GM12878 (cell line): ENCODE results near the gene F13A1. TPM values are rescaled to one million over a fixed set of nuclear protein-coding genes. Genes with fewer than 3 reads are reported as not detected.

Source experiments
- ATAC-seq: fragments of 200-7000 bp; cut with Tn5 transposase; 3 replicates; pipeline ENCODE4 v1.9.1; 2020; ENCODE audit warnings: mild to moderate bottlenecking, moderate library complexity
- BruUV-seq: library from RNA; stranded (reverse); fragments of 400-500 nt; replicated peaks from 2 replicates; lab custom pipeline; 2021; lab: Mats Ljungman, UMichigan
- CTCF ChIA-PET: fragments of 300-600 bp; sonication (Branson Sonifier 250); formaldehyde crosslinking; extraction: SDS; loops from one replicate; lab custom pipeline; 2021; ENCODE audit warnings: inconsistent platforms; lab: Yijun Ruan, JAX
- POLR2A ChIA-PET: fragments of 350-600 bp; formaldehyde crosslinking; extraction: SDS; loops from one replicate; lab custom pipeline; 2021; ENCODE audit warnings: inconsistent platforms; lab: Charles Lee
- RAD21 ChIA-PET: fragments of 300-600 bp; sonication (Branson Sonifier 250); formaldehyde crosslinking; loops from one replicate; lab custom pipeline; 2023; ENCODE audit warnings: antibody characterized with exemption; ENCODE audit not compliant: unreplicated experiment; lab: Charles Lee
- SMC1A ChIA-PET: fragments of 300-600 bp; sonication (Branson Sonifier 250); formaldehyde crosslinking; loops from one replicate; lab custom pipeline; 2023; ENCODE audit not compliant: unreplicated experiment, uncharacterized antibody; lab: Charles Lee
- DNase-seq: peaks from one replicate; pipeline ENCODE4 v3.0.0-alpha.2; 2011; ENCODE audit warnings: low read depth, low spot score
- FAIRE-seq: peaks from 3 replicates; lab custom pipeline; 2011; peaks lifted over from hg19 to GRCh38; lab: Jason Lieb, UNC
- H2AFZ ChIP-seq: 2 replicates; pipeline ENCODE4 v1.6.0; 2011; ENCODE audit warnings: low read depth, low read length, control low read depth; ENCODE audit not compliant: control insufficient read depth
- H3K27ac ChIP-seq: 2 replicates; pipeline ENCODE4 v1.5.1; 2011; ENCODE audit warnings: control low read depth; ENCODE audit not compliant: control insufficient read depth, insufficient read depth
- H3K27me3 ChIP-seq, 2 experiments: replicated peaks in 1 of 2; 2 replicates each; pipeline versions ENCODE4 v1.6.0 to v1.6.1; 2011; ENCODE audit warnings: low read length in 1 of 2; ENCODE audit not compliant: control insufficient read depth in 2 of 2, insufficient read depth in 2 of 2
- H3K36me3 ChIP-seq, 2 experiments: 2 replicates each; pipeline ENCODE4 v1.5.1; 2011; ENCODE audit warnings: low read length in 1 of 2; ENCODE audit not compliant: control insufficient read depth in 2 of 2, insufficient read depth in 2 of 2
- H3K4me1 ChIP-seq: 2 replicates; pipeline ENCODE4 v1.6.1; 2011; ENCODE audit warnings: mild to moderate bottlenecking, low read length, moderate library complexity, mixed read lengths; ENCODE audit not compliant: control insufficient read depth, insufficient read depth
- H3K4me2 ChIP-seq: 2 replicates; pipeline ENCODE4 v1.6.0; 2011; ENCODE audit warnings: control low read depth; ENCODE audit not compliant: control insufficient read depth, insufficient read depth
- H3K4me3 ChIP-seq: fragments of 200-600 bp; sonication (generic); 2 replicates; pipeline ENCODE4 v1.5.1; 2016
- H3K79me2 ChIP-seq: 2 replicates; pipeline ENCODE4 v1.6.0; 2011; ENCODE audit warnings: low read length; ENCODE audit not compliant: control insufficient read depth, insufficient read depth
- H3K9ac ChIP-seq: 2 replicates; pipeline ENCODE4 v1.8.0; 2011; ENCODE audit warnings: low read length, control low read depth, mixed read lengths; ENCODE audit not compliant: control insufficient read depth, insufficient read depth
- H3K9me3 ChIP-seq: replicated peaks from 3 replicates; pipeline ENCODE4 v1.5.1; 2011; ENCODE audit warnings: mild to moderate bottlenecking, low read length; ENCODE audit not compliant: control insufficient read depth, insufficient read depth
- H4K20me1 ChIP-seq: 2 replicates; pipeline ENCODE4 v1.6.0; 2011; ENCODE audit not compliant: control insufficient read depth, insufficient read depth
- BACH1 ChIP-seq: fragments of 450-650 bp; IDR thresholded peaks from 2 replicates; pipeline ENCODE4 v1.6.1; 2017; ENCODE audit warnings: mild to moderate bottlenecking, borderline replicate concordance
- BHLHE40 ChIP-seq, 2 experiments: fragments of 450-650 bp in 1 of 2; IDR thresholded peaks; 2 replicates each; pipeline ENCODE4 v1.6.1; 2011 to 2017; ENCODE audit warnings: low read depth in 2 of 2, borderline replicate concordance in 1 of 2, improper control_type of control experiment in 1 of 2, low read length in 1 of 2, mild to moderate bottlenecking in 1 of 2
- CUX1 ChIP-seq: IDR thresholded peaks from 2 replicates; pipeline ENCODE4 v1.6.1; 2012; ENCODE audit warnings: improper control_type of control experiment, low read depth, low read length; ENCODE audit not compliant: insufficient replicate concordance
- IKZF1 ChIP-seq: fragments of 450-650 bp; conservative IDR thresholded peaks from 2 replicates; pipeline ENCODE4 v1.6.1; 2017; ENCODE audit warnings: antibody characterized with exemption, mild to moderate bottlenecking
- MAX ChIP-seq: IDR thresholded peaks from 2 replicates; pipeline ENCODE4 v1.6.1; 2012; ENCODE audit warnings: low read depth, low read length, improper control_type of control experiment
- MEF2B ChIP-seq: fragments of 450-650 bp; IDR thresholded peaks from 2 replicates; pipeline ENCODE4 v1.6.1; 2018; ENCODE audit warnings: mild to moderate bottlenecking, moderate library complexity; ENCODE audit not compliant: partially characterized antibody, poor library complexity, severe bottlenecking
- MTA2 ChIP-seq: fragments of 450-650 bp; IDR thresholded peaks from 2 replicates; pipeline ENCODE4 v1.6.1; 2016; ENCODE audit warnings: low read depth, mild to moderate bottlenecking, moderate library complexity
- NBN ChIP-seq: fragments of 450-650 bp; IDR thresholded peaks from 2 replicates; pipeline ENCODE4 v1.6.1; 2016
- POU2F2 ChIP-seq: IDR thresholded peaks from 3 replicates; pipeline ENCODE4 v1.6.1; 2011; ENCODE audit warnings: low read depth, mild to moderate bottlenecking, low read length, borderline replicate concordance
- WGBS: methylation state at CpG from one replicate; pipeline ENCODE4 v1.1.6; 2016; ENCODE audit warnings: low lambda C conversion rate; ENCODE audit not compliant: insufficient replicate concordance, insufficient coverage; ENCODE audit errors: missing lambda C conversion rate; 5-methylcytosine and 5-hydroxymethylcytosine counted together
- in situ Hi-C: fragments of 300-500 bp; cut with MboI; formaldehyde crosslinking; loops from 9 replicates; pipeline ENCODE4 v1.14.3; 2018; ENCODE audit warnings: mixed read lengths
- intact Hi-C: fragments of 100-400 bp; cut with micrococcal nuclease; formaldehyde crosslinking; loops from one replicate; pipeline ENCODE4 v1.14.2; 2022; ENCODE audit not compliant: unreplicated experiment
- polyA plus RNA-seq, 11 experiments: library from polyadenylated mRNA; depleted of rRNA in 4 of 11; unstranded in 6 of 11; stranded (reverse) in 5 of 11; fragments of >200 nt; fragmentation: Nextera tagmentation in 4 of 11; fragmentation: Illumina TruSeq in 1 of 11; extraction: Ambion mirVana in 4 of 11; extraction: Trizol in 1 of 11; gene quantifications; 1 replicate in 1 of 11; 2 replicates in 10 of 11; pipeline versions ENCODE4 v1.2.1 to v1.2.3, GENCODE V29; 2011 to 2016; ENCODE audit warnings: inconsistent platforms in 2 of 11, missing spikeins in 2 of 11, low read depth in 1 of 11
- total RNA-seq, 4 experiments: library from RNA; depleted of rRNA in 3 of 4; stranded (reverse); fragments of >200 nt in 3 of 4; fragmentation: Illumina TruSeq in 1 of 4; extraction: Trizol in 1 of 4; gene quantifications; 2 replicates each; pipeline versions ENCODE4 v1.2.1 to v1.2.3, GENCODE V29; 2013 to 2021

F13A1 gene
- total and polyA plus RNA-seq, 10 of the 15 experiments (the other 5 are each of a cell fraction or from before 2014, with no cell fraction given): 0.48 to 1.8 (median 1.0) TPM

DNA sequence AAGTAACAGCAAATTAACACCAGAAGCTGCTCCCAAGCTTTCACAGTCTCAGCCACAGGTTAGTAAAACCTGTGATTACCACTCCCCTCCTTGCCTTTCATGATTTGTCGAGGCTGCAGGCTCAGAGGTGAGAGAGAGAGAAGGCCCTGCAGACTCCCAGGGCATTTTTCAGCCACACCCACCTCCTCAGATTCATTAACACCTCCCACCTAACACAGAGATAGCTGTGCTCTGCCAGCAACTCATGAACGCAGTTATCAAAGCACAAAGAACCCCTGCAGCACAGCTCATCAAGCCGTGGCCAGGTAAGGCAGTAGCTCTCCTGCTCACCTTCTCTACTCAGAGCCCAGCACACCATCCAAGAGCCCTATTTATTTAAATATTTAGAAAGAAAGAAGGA, 27.1 kb downstream of the F13A1 start (continued):
- TF ChIP-seq BACH1: no peak
- TF ChIP-seq CUX1: no peak
- 0 out of 2 replicates have a peak, but pooled peaks have one; percentile 40 for TF ChIP-seq NBN
- TF ChIP-seq, all 136 proteins: peak for 5

DNA sequence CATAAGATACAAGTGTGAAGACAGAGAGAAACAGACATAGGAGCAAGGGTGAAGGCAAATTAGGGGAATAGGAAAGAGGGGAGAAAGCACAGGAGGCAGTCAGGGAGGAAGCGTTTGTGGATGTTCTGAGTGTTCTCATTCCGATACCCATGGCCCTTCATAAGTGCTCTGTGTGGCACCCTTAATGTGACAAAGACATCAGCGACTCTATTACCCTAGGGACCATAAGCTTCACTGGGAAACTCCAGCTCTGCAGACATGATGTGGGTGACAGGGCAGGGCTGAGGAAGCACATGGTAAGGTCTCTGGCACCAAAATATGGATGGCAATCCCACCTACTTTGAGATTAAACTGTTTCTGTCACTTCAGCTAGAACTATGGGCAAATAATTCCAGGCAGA, 33.0 kb downstream of the F13A1 start:
- POLR2A ChIA-PET: interaction anchor here (0.9 kb wide), 1 partner anchor 42 kb away, joined by 3 read pairs; no protein-coding TSS in a partner anchor
- no peaks in the 10 kb centered on the region for H3K9me3 ChIP-seq
- no peaks in the 10 kb centered on the region for H3K4me1 ChIP-seq
- H2AFZ ChIP-seq: peak overlapping the region; percentile 0; the same call in 1 of the 2 replicates
- SMC1A ChIA-PET: interaction anchor here (0.6 to 1.9 kb wide), 11 partner anchors 10 to 1068 kb away, joined by 3 to 6 read pairs (median 4); no protein-coding TSS in a partner anchor
- no peaks in the 10 kb centered on the region for H3K36me3 ChIP-seq
- RAD21 ChIA-PET: interaction anchor here (0.8 to 2.2 kb wide), 5 partner anchors 45 to 260 kb away, joined by 3 to 11 read pairs (median 5); no protein-coding TSS in a partner anchor
- TF ChIP-seq MAX: no peak
- TF ChIP-seq BHLHE40 (IDR thresholded peaks at IDR 0.05; ENCODE audit: borderline replicate concordance in 1 of 2, low read depth in 2 of 2, low read length in 1 of 2): peak in 1 of 2 experiments; percentile 27; a peak in 1 of 4 replicates
- TF ChIP-seq BACH1: no peak
- TF ChIP-seq MEF2B: peak; percentile 85
- no peak for TF ChIP-seq POU2F2
- TF ChIP-seq NBN: 0 out of 2 replicates have a peak, but pooled peaks have one; percentile 24
- peak; percentile 49; the same call in 1 of the 2 replicates for TF ChIP-seq IKZF1
- TF ChIP-seq MTA2: peak; percentile 43; the same call in 1 of the 2 replicates
- H3K27me3 ChIP-seq: no peaks in the 10 kb centered on the region
- intact Hi-C loops: no loop called here
- 0% methylated on average over 3 of the region's 3 CpGs for WGBS
- H4K20me1 ChIP-seq: no peaks in the 10 kb centered on the region
- BruUV-seq: no TSS peak
- CTCF ChIA-PET: interaction anchor here (2.1 kb wide), 1 partner anchor 28 kb away, joined by 5 read pairs; no protein-coding TSS in a partner anchor
- peak; percentile 94 for ATAC-seq
- DNase-seq: peak; percentile 42
- H3K4me3 ChIP-seq: no peak overlapping the region
- H3K27ac ChIP-seq: no peak overlapping the region
- no peak for FAIRE-seq
- H3K9ac ChIP-seq: no peak overlapping the region
- in situ Hi-C loops: no loop called here
- no peaks in the 10 kb centered on the region for H3K79me2 ChIP-seq
- no peak overlapping the region for H3K4me2 ChIP-seq
